ENCODE results near the gene TUBB2B. TPM values are rescaled to one million over a fixed set of nuclear protein-coding genes. Genes with fewer than 3 reads are reported as not detected.

Gene TUBB2B
- total and polyA plus RNA-seq, 2 donors (not counting 1 experiment from before 2014, with no cell fraction given), result 3.8 to 5.2 TPM

DNA sequence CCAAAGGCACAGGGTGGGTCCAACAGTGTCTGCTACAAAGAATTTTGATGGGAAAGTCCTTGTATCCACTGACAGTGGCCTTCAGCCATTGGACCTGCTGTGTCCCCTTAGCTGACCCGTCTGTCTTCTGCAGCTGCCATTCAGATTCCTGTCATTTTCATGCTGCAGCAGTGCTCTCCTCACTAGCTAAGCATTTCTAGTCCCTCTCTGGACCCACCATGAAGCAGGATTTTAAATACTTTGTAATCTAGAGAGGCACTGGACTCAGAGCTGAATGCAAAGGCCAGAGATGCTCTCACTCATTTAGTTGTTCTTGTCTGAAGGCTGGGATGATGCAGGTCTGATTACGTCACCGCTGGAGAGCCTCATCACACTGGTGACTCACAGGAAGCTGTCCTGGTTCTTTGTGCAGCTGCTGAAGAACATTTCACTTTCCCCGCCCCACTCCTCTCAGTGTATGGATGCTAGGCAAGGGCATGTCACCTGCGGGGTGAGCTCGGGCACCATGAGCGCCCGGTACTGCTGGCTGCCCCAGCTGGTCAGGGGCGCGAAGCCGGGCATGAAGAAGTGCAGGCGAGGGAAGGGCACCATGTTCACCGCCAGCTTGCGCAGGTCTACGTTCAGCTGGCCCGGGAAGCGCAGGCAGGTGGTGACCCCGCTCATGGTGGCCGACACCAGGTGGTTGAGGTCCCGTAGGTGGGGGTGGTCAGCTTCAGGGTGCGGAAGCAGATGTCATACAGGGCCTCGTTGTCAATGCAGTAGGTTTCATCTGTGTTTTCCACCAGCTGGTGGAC lies 50.7 kb downstream of the TUBB2B start:
- no peak overlapping the region for H3K9ac ChIP-seq (ENCODE audit: insufficient read depth, low read length)
- H3K79me2 ChIP-seq (ENCODE audit: control insufficient read depth, insufficient read depth, low read length), result no peaks in the 10 kb centered on the region
- H3K4me2 ChIP-seq (ENCODE audit: extremely low read depth, insufficient read depth, low read length), result no peak overlapping the region
- TF ChIP-seq, protein P1, sequence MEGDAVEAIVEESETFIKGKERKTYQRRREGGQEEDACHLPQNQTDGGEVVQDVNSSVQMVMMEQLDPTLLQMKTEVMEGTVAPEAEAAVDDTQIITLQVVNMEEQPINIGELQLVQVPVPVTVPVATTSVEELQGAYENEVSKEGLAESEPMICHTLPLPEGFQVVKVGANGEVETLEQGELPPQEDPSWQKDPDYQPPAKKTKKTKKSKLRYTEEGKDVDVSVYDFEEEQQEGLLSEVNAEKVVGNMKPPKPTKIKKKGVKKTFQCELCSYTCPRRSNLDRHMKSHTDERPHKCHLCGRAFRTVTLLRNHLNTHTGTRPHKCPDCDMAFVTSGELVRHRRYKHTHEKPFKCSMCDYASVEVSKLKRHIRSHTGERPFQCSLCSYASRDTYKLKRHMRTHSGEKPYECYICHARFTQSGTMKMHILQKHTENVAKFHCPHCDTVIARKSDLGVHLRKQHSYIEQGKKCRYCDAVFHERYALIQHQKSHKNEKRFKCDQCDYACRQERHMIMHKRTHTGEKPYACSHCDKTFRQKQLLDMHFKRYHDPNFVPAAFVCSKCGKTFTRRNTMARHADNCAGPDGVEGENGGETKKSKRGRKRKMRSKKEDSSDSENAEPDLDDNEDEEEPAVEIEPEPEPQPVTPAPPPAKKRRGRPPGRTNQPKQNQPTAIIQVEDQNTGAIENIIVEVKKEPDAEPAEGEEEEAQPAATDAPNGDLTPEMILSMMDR (conservative IDR thresholded peaks at IDR 0.05 in 1 of 2, IDR thresholded peaks at IDR 0.05 in 1 of 2; ENCODE audit: low read depth in 1 of 2, low read length in 2 of 2), result no peak
- TF ChIP-seq EZH2 (IDR thresholded peaks at IDR 0.05; ENCODE audit: low read length, missing control alignments), result no peak
- no peaks in the 10 kb centered on the region for H3K9me3 ChIP-seq (ENCODE audit: control insufficient read depth, insufficient read depth, low read depth, low read length)
- H4K20me1 ChIP-seq (ENCODE audit: control insufficient read depth, extremely low read depth, insufficient read depth, low read length), result no peaks in the 10 kb centered on the region
- H3K4me1 ChIP-seq (ENCODE audit: control insufficient read depth, extremely low read depth, insufficient read depth, low read length), result no peaks in the 10 kb centered on the region
- no peak overlapping the region for H3K27ac ChIP-seq (ENCODE audit: insufficient read depth, low read length)
- H3K27me3 ChIP-seq (ENCODE audit: control insufficient read depth, insufficient read depth, low read length), result no peaks in the 10 kb centered on the region
- H3K4me3 ChIP-seq (replicated peaks in 1 of 4; ENCODE audit: control extremely low read depth in 1 of 4, insufficient read depth in 1 of 4, low read depth in 3 of 4, low read length in 4 of 4), result no peak overlapping the region
- H2AFZ ChIP-seq (ENCODE audit: low read length), result no peak overlapping the region
- H3K36me3 ChIP-seq (ENCODE audit: control insufficient read depth, insufficient read depth, low read length), result no peaks in the 10 kb centered on the region
- peak; percentile 93 to 94 for DNase-seq (ENCODE audit: low read depth in 2 of 2)

DNA sequence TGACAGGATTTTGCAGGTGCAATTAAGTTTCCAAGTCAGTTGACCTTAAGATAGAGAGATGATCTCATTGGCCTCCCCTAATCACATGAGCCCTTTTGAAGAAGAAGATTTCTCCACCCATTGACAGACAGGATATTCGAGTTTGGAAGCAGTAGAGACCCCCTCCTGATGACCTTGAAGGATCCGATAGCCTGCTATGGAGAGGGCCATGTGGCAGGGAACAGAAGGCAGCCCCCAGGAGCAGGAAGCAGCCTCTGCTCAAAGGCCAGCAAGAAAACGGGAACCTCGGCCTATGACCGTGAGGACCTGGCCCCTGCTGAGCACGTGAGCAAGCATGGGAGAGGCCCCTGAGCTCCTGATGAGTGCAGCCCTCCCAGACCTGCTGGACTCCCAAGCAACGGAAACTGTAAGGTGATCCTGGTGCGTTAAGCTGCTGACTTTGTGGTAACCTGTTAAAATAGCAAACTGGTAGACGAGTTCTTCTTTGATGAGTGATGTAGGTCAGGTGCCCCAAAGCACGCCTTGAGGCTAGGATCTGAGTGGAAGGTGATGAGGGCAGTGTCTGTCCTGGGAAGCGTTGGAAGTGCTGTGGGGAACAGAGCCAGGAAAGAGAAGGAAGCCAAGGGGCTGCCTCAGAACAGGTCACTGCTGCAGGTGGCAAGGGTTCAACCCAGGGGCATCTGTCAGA lies 51.6 kb downstream of the TUBB2B start:
- no peaks in the 10 kb centered on the region for H3K79me2 ChIP-seq (ENCODE audit: control insufficient read depth, insufficient read depth, low read length)
- no peaks in the 10 kb centered on the region for H3K36me3 ChIP-seq (ENCODE audit: control insufficient read depth, insufficient read depth, low read length)
- H2AFZ ChIP-seq (ENCODE audit: low read length), result no peak overlapping the region
- no peak overlapping the region for H3K4me3 ChIP-seq (replicated peaks in 1 of 4; ENCODE audit: control extremely low read depth in 1 of 4, insufficient read depth in 1 of 4, low read depth in 3 of 4, low read length in 4 of 4)
- DNase-seq (ENCODE audit: low read depth in 2 of 2), result no peak
- no peak overlapping the region for H3K9ac ChIP-seq (ENCODE audit: insufficient read depth, low read length)
- no peaks in the 10 kb centered on the region for H3K9me3 ChIP-seq (ENCODE audit: control insufficient read depth, insufficient read depth, low read depth, low read length)
- TF ChIP-seq EZH2 (IDR thresholded peaks at IDR 0.05; ENCODE audit: low read length, missing control alignments), result no peak
- TF ChIP-seq, protein P1 (conservative IDR thresholded peaks at IDR 0.05 in 1 of 2, IDR thresholded peaks at IDR 0.05 in 1 of 2; ENCODE audit: low read depth in 1 of 2, low read length in 2 of 2), result no peak
- H3K27me3 ChIP-seq (ENCODE audit: control insufficient read depth, insufficient read depth, low read length), result no peaks in the 10 kb centered on the region
- no peaks in the 10 kb centered on the region for H4K20me1 ChIP-seq (ENCODE audit: control insufficient read depth, extremely low read depth, insufficient read depth, low read length)
- no peak overlapping the region for H3K27ac ChIP-seq (ENCODE audit: insufficient read depth, low read length)
- H3K4me2 ChIP-seq (ENCODE audit: extremely low read depth, insufficient read depth, low read length), result no peak overlapping the region
- no peaks in the 10 kb centered on the region for H3K4me1 ChIP-seq (ENCODE audit: control insufficient read depth, extremely low read depth, insufficient read depth, low read length)

Other genes with a start within 250 kb of the TUBB2B start
- 12.1 and 18.7 TPM in 2 replicates for gene NQO2, start 227.8 kb downstream of the TUBB2B start, total RNA-seq
- 13.5 and 40.8 TPM in 2 replicates for gene NQO2, start 227.8 kb downstream of the TUBB2B start, polyA plus RNA-seq
- 20.3 and 22.1 TPM in 2 replicates for gene RIPK1, start 159.2 kb downstream of the TUBB2B start, total RNA-seq
- gene RIPK1, start 159.2 kb downstream of the TUBB2B start, polyA plus RNA-seq, result 24.9 and 29.3 TPM in 2 replicates
- gene BPHL, start 108.9 kb downstream of the TUBB2B start, total RNA-seq, result 15.2 and 20.6 TPM in 2 replicates
- 15.5 and 16.6 TPM in 2 replicates for gene BPHL, start 108.9 kb downstream of the TUBB2B start, polyA plus RNA-seq
- gene TUBB2A, start 70.1 kb downstream of the TUBB2B start, total RNA-seq, result 40.8 and 54.3 TPM in 2 replicates
- 133 and 137 TPM in 2 replicates for gene TUBB2A, start 70.1 kb downstream of the TUBB2B start, polyA plus RNA-seq
- gene PSMG4, start 31.3 kb upstream of the TUBB2B start, total RNA-seq, result 24.4 and 34.2 TPM in 2 replicates
- gene PSMG4, start 31.3 kb upstream of the TUBB2B start, polyA plus RNA-seq, result 12.5 and 17.5 TPM in 2 replicates
- 3.0 and 5.1 TPM in 2 replicates for gene SLC22A23, start 229.4 kb upstream of the TUBB2B start, total RNA-seq
- 0.37 and 0.81 TPM in 2 replicates for gene SLC22A23, start 229.4 kb upstream of the TUBB2B start, polyA plus RNA-seq